CD4-positive, alpha-beta T cell (primary cell): ENCODE data around the gene TMEM272. TPM values are rescaled to one million over a fixed set of nuclear protein-coding genes. Genes with fewer than 3 reads are reported as not detected.

Experiments
- ATAC-seq: fragments of 200-7000 bp; cut with Tn5 transposase; one replicate; pipeline ENCODE4 v1.10.0; 2022; ENCODE audit warnings: mild to moderate bottlenecking; ENCODE audit not compliant: poor library complexity
- CTCF ChIA-PET: fragments of 350-600 bp; sonication (Branson Sonifier 250); formaldehyde crosslinking; loops from one replicate; lab custom pipeline; 2021; ENCODE audit warnings: antibody characterized with exemption, inconsistent platforms; lab: Charles Lee
- POLR2A ChIA-PET: fragments of 350-600 bp; sonication (Branson Sonifier 250); formaldehyde crosslinking; loops from one replicate; lab custom pipeline; 2021; ENCODE audit warnings: antibody characterized with exemption, inconsistent platforms; lab: Charles Lee
- DNase-seq, 14 experiments: peaks; one replicate each; pipeline ENCODE4 v3.0.0-alpha.2; 2013 to 2020; ENCODE audit warnings: mixed read lengths in 2 of 14
- H3K27ac ChIP-seq, 2 donors: one replicate each; pipeline versions ENCODE4 v1.5.1 to v1.7.0; 2013; ENCODE audit warnings: low read length in 2 of 2, low read depth in 1 of 2, mild to moderate bottlenecking in 1 of 2
- H3K27me3 ChIP-seq, 2 experiments: 1 replicate in 1 of 2; 2 replicates in 1 of 2; pipeline versions ENCODE4 v1.6.1 to v1.7.0; 2013; ENCODE audit warnings: low read length in 2 of 2, control low read depth in 1 of 2, mild to moderate bottlenecking in 1 of 2, moderate library complexity in 1 of 2; ENCODE audit not compliant: insufficient read depth in 2 of 2, control insufficient read depth in 1 of 2
- H3K36me3 ChIP-seq: one replicate; pipeline ENCODE4 v1.6.1; 2013; ENCODE audit warnings: low read length, control low read depth; ENCODE audit not compliant: insufficient read depth
- H3K4me1 ChIP-seq: one replicate; pipeline ENCODE4 v1.6.1; 2013; ENCODE audit warnings: low read length, control low read depth; ENCODE audit not compliant: insufficient read depth
- H3K4me3 ChIP-seq: one replicate; pipeline ENCODE4 v1.5.1; 2013; ENCODE audit warnings: mild to moderate bottlenecking, low read length, moderate library complexity
- H3K9me3 ChIP-seq, 2 experiments: 1 replicate in 1 of 2; 2 replicates in 1 of 2; pipeline versions ENCODE4 v1.6.1 to v1.7.0; 2013; ENCODE audit warnings: low read length in 2 of 2, mild to moderate bottlenecking in 2 of 2, control low read depth in 1 of 2, moderate library complexity in 1 of 2; ENCODE audit not compliant: control insufficient read depth in 1 of 2, insufficient read depth in 1 of 2
- H3K27ac Mint-ChIP-seq: one replicate; pipeline ENCODE4 v1.8.0; 2020; ENCODE audit warnings: mixed read lengths
- H3K27me3 Mint-ChIP-seq: one replicate; pipeline ENCODE4 v1.8.0; 2021; ENCODE audit warnings: mixed read lengths
- H3K36me3 Mint-ChIP-seq: one replicate; pipeline ENCODE4 v1.8.0; 2021; ENCODE audit warnings: low read depth, mixed read lengths
- H3K4me1 Mint-ChIP-seq: one replicate; pipeline ENCODE4 v1.8.0; 2021; ENCODE audit warnings: low read depth, mixed read lengths
- H3K4me3 Mint-ChIP-seq: one replicate; pipeline ENCODE4 v1.8.0; 2020; ENCODE audit warnings: mild to moderate bottlenecking, mixed read lengths
- H3K9me3 Mint-ChIP-seq: one replicate; pipeline ENCODE4 v1.8.0; 2020; ENCODE audit warnings: mixed read lengths
- intact Hi-C, 2 experiments: fragments of 100-400 bp; cut with DNase I in 1 of 2; cut with micrococcal nuclease in 1 of 2; formaldehyde crosslinking; loops; one replicate each; pipeline versions ENCODE4 v1.15.1 to v1.9.0; 2023 to 2025; cut with DNase I, micrococcal nuclease
- total RNA-seq, 174 experiments: library from RNA in 2 of 174; stranded (reverse) in 2 of 174; gene quantifications; one replicate each; pipeline ENCODE4 v1.2.3 and lab custom pipeline; 2021 to 2026
- TF ChIP-seq, protein P1 (sequence below): fragments of 200-600 bp; IDR thresholded peaks from one replicate; pipeline ENCODE4 v1.8.0; 2022; ENCODE audit warnings: antibody characterized with exemption, mild to moderate bottlenecking

TMEM272 gene
- total RNA-seq, 2 experiments from 2014 or later: 2.7 to 2.8 TPM

DNA sequence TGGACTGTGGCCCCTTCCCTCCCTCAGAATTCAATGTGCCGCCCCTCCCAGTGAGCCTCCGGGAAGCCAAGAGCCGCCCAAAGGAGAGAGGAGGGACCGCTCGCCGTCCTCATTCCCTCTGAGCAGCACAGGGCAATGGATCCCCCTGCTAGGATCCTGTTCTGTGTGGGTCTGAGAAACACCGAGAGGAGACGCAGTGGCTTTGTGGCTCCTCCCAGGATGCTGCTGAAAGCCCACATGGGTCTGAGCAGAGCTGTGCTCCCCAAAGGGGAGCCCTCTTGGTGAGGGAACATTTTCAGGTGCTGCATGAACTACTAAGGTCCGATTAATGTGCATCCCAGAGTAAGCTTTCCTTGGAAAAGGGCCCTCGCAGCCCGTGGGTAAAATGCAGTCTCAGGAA, 71.5 kb downstream of the TMEM272 start:
- no peak for ATAC-seq

DNA sequence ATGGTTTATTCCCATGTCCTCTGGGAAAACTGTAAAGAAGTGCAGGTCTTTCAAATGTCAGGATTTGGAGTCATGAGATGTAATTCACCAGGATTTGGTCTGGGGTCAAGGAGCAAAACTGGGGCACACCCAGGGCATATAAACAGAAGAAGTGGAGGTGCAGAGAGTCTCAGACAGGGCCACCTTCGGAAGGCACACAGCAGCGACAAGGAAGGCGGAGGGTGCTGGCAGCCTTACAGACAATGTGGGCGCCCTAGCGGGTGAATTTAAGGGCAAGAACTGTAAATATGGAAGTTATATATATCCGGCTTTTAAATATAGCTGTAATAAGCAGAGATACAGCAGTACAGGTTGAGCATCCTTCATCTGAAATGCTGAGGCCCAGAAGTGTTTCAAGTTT, 72.2 kb downstream of the TMEM272 start:
- POLR2A ChIA-PET: no interaction called here
- ATAC-seq (no peak), DNase-seq (no peak)
- no peaks in the 10 kb centered on the region for H3K9me3 ChIP-seq
- Mint-ChIP-seq H3K9me3 (no peaks in the 10 kb centered on the region), H3K4me1 (no peaks in the 10 kb centered on the region), H3K4me3 (no peak overlapping the region), H3K36me3 (peaks cover 38% of the 10 kb centered on the region), H3K27me3 (no peaks in the 10 kb centered on the region), H3K27ac (no peak overlapping the region)
- H3K4me3 ChIP-seq: no peak overlapping the region
- CTCF ChIA-PET: no interaction called here
- H3K27ac ChIP-seq: no peak overlapping the region
- H3K36me3 ChIP-seq: peaks cover 28% of the 10 kb centered on the region
- no peaks in the 10 kb centered on the region for H3K27me3 ChIP-seq
- no peaks in the 10 kb centered on the region for H3K4me1 ChIP-seq
- intact Hi-C loops: no loop called here
- TF ChIP-seq, protein P1, sequence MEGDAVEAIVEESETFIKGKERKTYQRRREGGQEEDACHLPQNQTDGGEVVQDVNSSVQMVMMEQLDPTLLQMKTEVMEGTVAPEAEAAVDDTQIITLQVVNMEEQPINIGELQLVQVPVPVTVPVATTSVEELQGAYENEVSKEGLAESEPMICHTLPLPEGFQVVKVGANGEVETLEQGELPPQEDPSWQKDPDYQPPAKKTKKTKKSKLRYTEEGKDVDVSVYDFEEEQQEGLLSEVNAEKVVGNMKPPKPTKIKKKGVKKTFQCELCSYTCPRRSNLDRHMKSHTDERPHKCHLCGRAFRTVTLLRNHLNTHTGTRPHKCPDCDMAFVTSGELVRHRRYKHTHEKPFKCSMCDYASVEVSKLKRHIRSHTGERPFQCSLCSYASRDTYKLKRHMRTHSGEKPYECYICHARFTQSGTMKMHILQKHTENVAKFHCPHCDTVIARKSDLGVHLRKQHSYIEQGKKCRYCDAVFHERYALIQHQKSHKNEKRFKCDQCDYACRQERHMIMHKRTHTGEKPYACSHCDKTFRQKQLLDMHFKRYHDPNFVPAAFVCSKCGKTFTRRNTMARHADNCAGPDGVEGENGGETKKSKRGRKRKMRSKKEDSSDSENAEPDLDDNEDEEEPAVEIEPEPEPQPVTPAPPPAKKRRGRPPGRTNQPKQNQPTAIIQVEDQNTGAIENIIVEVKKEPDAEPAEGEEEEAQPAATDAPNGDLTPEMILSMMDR: no peak

More for the DNA sequence above, 71.5 kb downstream of the TMEM272 start:
- Mint-ChIP-seq H3K4me3 (no peak overlapping the region), H3K27me3 (no peaks in the 10 kb centered on the region), H3K36me3 (peaks cover 33% of the 10 kb centered on the region), H3K27ac (no peak overlapping the region), H3K4me1 (no peaks in the 10 kb centered on the region), H3K9me3 (no peaks in the 10 kb centered on the region)
- no peaks in the 10 kb centered on the region for H3K4me1 ChIP-seq
- TF ChIP-seq, protein P1: no peak
- intact Hi-C loops: no loop called here
- H3K4me3 ChIP-seq: no peak overlapping the region
- DNase-seq: no peak
- H3K27ac ChIP-seq: no peak overlapping the region
- ChIA-PET CTCF (no interaction called here), POLR2A (no interaction called here)
- no peaks in the 10 kb centered on the region for H3K27me3 ChIP-seq
- H3K9me3 ChIP-seq: no peaks in the 10 kb centered on the region
- peaks cover 26% of the 10 kb centered on the region for H3K36me3 ChIP-seq

DNA sequence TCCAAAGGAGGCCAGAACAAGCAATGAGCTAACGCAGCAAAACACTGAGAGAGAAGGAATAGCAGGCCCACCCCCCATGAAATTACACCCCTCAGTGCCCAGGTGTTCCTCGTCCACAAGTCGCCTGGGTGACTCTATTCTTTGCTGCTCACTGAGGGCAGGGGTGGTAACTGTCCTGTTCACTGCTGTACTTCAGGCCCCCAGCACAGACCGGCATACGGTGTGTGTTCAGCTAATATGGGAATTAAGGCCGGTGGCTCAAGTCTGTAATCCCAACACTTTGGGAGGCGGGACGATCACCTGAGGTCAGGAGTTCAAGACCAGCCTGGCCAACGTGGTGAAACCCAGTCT, 72.9 kb downstream of the TMEM272 start:
- H3K27ac Mint-ChIP-seq: no peak overlapping the region
- DNase-seq (no peak), ATAC-seq (no peak)
- H3K4me1 Mint-ChIP-seq: no peaks in the 10 kb centered on the region
- Histone ChIP-seq H3K4me3 (no peak overlapping the region), H3K9me3 (no peaks in the 10 kb centered on the region), H3K27ac (no peak overlapping the region), H3K27me3 (no peaks in the 10 kb centered on the region), H3K36me3 (peaks cover 30% of the 10 kb centered on the region), H3K4me1 (no peaks in the 10 kb centered on the region)
- no peak overlapping the region for H3K4me3 Mint-ChIP-seq
- no peaks in the 10 kb centered on the region for H3K9me3 Mint-ChIP-seq
- TF ChIP-seq, protein P1: no peak
- peaks cover 44% of the 10 kb centered on the region for H3K36me3 Mint-ChIP-seq
- intact Hi-C loops: no loop called here
- CTCF ChIA-PET: no interaction called here
- H3K27me3 Mint-ChIP-seq: no peaks in the 10 kb centered on the region
- POLR2A ChIA-PET: interaction anchor here (1.0 kb wide), 1 partner anchor 60 kb away, joined by 3 read pairs; no protein-coding TSS in a partner anchor
